Glutamatergic neuron (in vitro differentiated cells): ENCODE results near the gene SDF4. TPM values are rescaled to one million over a fixed set of nuclear protein-coding genes. Genes with fewer than 3 reads are reported as not detected.
A peak's percentile ranks its signal among the peaks of the same experiment; 100 is the strongest.

Experiments
- DNase-seq: peaks from one replicate; pipeline ENCODE4 v3.0.0; 2022
- H3K27ac Mint-ChIP-seq: one replicate; pipeline ENCODE4 v1.8.0; 2020; ENCODE audit warnings: mild to moderate bottlenecking, mixed read lengths, inconsistent platforms; ENCODE audit not compliant: unreplicated experiment
- H3K27me3 Mint-ChIP-seq: one replicate; pipeline ENCODE4 v1.8.0; 2020; ENCODE audit warnings: mild to moderate bottlenecking, moderate library complexity, mixed read lengths, inconsistent platforms; ENCODE audit not compliant: unreplicated experiment
- H3K36me3 Mint-ChIP-seq: one replicate; pipeline ENCODE4 v1.8.0; 2020; ENCODE audit warnings: mild to moderate bottlenecking, mixed read lengths, inconsistent platforms; ENCODE audit not compliant: unreplicated experiment
- H3K4me1 Mint-ChIP-seq: one replicate; pipeline ENCODE4 v1.8.0; 2020; ENCODE audit warnings: mild to moderate bottlenecking, low read depth, mixed read lengths, inconsistent platforms; ENCODE audit not compliant: unreplicated experiment
- H3K4me3 Mint-ChIP-seq: one replicate; pipeline ENCODE4 v1.8.0; 2020; ENCODE audit warnings: mild to moderate bottlenecking, mixed read lengths, inconsistent platforms; ENCODE audit not compliant: unreplicated experiment
- H3K9me3 Mint-ChIP-seq: one replicate; pipeline ENCODE4 v1.8.0; 2020; ENCODE audit warnings: mild to moderate bottlenecking, moderate library complexity, mixed read lengths, inconsistent platforms; ENCODE audit not compliant: unreplicated experiment
- CTCF ChIP-seq: fragments of 200-600 bp; sonication (generic); IDR thresholded peaks from one replicate; pipeline ENCODE4 v1.5.0; 2021; ENCODE audit not compliant: partially characterized antibody, unreplicated experiment
- total RNA-seq: library from RNA; stranded (reverse); fragmentation: NEBNext Ultra II Directional; extraction: Animal tissue kit (Norgen Biotek cat#: 25700); gene quantifications from one replicate; pipeline ENCODE4 v1.2.1, GENCODE V29; 2021; ENCODE audit not compliant: unreplicated experiment

SDF4 gene
- total RNA-seq, 1 donor from 2014 or later, result 89.2 TPM

- no peak for TF ChIP-seq CTCF
- H3K27ac Mint-ChIP-seq, result no peak overlapping the region
- no peak overlapping the region for H3K4me3 Mint-ChIP-seq
- H3K9me3 Mint-ChIP-seq, result peaks cover 2% of the 10 kb centered on the region
- DNase-seq, result no peak
- H3K4me1 Mint-ChIP-seq, result no peaks in the 10 kb centered on the region
- no peaks in the 10 kb centered on the region for H3K36me3 Mint-ChIP-seq
- no peaks in the 10 kb centered on the region for H3K27me3 Mint-ChIP-seq
These were observed 13.5 kb upstream of the SDF4 start for GRCh38 chr1:1245178-1245816.

DNA sequence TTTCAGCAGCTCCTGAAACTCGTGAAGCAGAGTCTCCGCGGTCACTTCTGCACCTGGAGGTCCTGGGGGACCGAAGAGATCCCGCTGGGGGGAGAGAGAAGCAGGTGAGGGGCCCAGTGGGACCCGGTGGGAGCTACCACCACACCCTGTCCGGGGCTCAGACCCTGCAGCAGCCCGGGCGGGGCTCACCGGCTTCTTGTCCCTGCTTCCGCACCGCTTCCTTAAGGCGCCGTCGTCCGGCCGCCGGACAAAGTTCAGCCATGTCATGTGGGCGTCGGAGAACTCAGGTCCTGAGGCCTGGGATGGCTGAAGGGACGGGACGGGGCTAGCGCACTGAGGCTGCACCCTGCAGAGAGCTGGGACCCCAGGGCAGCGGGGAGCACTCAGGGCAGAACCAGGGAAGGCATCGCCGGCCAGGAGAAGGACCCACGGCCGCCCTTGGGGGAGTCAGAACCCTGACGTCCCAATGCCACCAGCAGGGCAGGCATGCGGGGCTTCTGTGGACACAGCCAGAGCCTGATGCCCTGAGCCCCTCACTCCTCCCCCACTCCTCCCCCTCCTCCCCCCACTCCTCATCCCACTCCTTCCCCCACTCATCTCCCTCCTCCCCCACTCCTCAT is 12.5 kb upstream of the SDF4 start:
- H3K4me1 Mint-ChIP-seq, result no peaks in the 10 kb centered on the region
- H3K36me3 Mint-ChIP-seq, result no peaks in the 10 kb centered on the region
- TF ChIP-seq CTCF, result no peak
- H3K9me3 Mint-ChIP-seq, result no peaks in the 10 kb centered on the region
- H3K27ac Mint-ChIP-seq, result no peak overlapping the region
- DNase-seq, result no peak
- no peak overlapping the region for H3K4me3 Mint-ChIP-seq
- H3K27me3 Mint-ChIP-seq, result no peaks in the 10 kb centered on the region

- H3K4me3 Mint-ChIP-seq, result no peak overlapping the region
- H3K9me3 Mint-ChIP-seq, result no peaks in the 10 kb centered on the region
- H3K36me3 Mint-ChIP-seq, result no peaks in the 10 kb centered on the region
- DNase-seq, result peak; percentile 56
- H3K4me1 Mint-ChIP-seq, result no peaks in the 10 kb centered on the region
- no peak for TF ChIP-seq CTCF
- H3K27ac Mint-ChIP-seq, result no peak overlapping the region
- no peaks in the 10 kb centered on the region for H3K27me3 Mint-ChIP-seq
These were observed 12.0 kb upstream of the SDF4 start for GRCh38 chr1:1243807-1244191.

DNA sequence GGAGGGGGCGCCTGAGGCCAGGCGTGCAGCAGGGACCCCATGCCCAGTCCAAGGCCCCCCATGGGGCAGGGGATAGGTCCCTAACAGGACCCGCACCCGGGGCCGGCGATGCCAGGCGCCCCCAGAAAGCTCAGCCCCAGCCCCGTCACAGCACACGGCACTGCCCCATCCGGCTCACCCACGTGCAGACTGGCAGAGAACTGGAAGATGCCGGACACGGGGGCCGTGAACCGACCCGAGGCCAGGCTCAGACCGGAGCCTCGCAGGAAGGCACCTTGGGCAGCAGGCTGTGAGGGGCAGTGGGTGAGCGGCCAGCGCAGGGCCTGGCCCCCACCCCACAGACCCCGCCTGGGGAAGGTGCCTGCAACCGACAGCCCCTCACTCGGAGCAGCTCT is 11.5 kb upstream of the SDF4 start:
- H3K27ac Mint-ChIP-seq, result no peak overlapping the region
- no peak for DNase-seq
- no peaks in the 10 kb centered on the region for H3K36me3 Mint-ChIP-seq
- no peaks in the 10 kb centered on the region for H3K9me3 Mint-ChIP-seq
- H3K4me3 Mint-ChIP-seq, result no peak overlapping the region
- H3K27me3 Mint-ChIP-seq, result no peaks in the 10 kb centered on the region
- no peak for TF ChIP-seq CTCF
- no peaks in the 10 kb centered on the region for H3K4me1 Mint-ChIP-seq

DNA sequence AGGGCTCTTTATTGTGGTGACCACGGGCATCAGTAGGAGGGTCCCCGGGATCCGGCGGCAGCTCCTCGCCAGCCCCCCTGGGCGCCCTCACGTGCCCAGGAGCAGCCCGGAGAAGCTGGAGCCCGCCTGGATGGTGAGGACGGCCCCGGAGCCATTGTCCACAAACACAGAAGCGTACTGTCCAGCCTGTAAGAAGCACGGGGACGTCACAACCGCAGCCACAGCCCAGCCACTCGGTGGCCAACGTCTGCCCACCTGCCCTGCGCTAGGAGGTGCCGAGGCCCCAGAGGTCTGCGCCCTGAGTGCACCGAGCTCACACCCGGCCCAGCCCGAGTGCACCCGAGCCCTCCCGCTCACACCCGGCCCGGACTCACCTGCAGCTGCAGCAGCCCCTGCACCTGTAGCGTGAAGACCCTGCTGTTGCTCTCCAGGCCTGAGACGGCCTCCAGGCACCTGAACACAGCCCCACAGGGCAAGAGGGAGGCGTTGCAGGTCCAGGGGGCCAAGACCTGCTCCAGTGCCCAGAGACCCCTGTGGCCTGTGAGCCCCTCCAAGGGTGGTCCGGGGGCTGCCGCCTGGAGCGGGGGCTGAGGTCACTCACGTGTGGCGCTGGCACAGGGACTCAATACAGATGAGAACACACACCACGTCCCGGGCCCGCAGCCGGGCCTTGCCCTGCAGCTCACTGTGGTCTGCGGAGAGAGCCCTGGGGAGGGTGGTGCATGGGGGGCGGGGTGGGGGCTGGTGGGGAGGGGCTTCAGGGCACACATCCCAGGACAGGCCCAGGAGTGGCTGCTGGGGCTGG is 10.9 kb upstream of the SDF4 start:
- no peak for TF ChIP-seq CTCF
- Mint-ChIP-seq H3K4me3 (no peak overlapping the region), H3K9me3 (no peaks in the 10 kb centered on the region), H3K27ac (no peak overlapping the region), H3K4me1 (no peaks in the 10 kb centered on the region), H3K27me3 (no peaks in the 10 kb centered on the region), H3K36me3 (no peaks in the 10 kb centered on the region)
- DNase-seq, result no peak
